HEK293 (cell line): ENCODE data around the gene ROBO1.
A peak's percentile ranks its signal among the peaks of the same experiment; 100 is the strongest.

Experiments
- CTCF ChIA-PET: fragments of 350-600 bp; formaldehyde crosslinking; extraction: SDS; loops from one replicate; lab custom pipeline; 2021; ENCODE audit warnings: antibody characterized with exemption; lab: Yijun Ruan, JAX
- POLR2A ChIA-PET: fragments of 300-600 bp; formaldehyde crosslinking; extraction: SDS; loops from one replicate; lab custom pipeline; 2020; ENCODE audit warnings: antibody characterized with exemption, inconsistent platforms; lab: Yijun Ruan, JAX
- H3K27ac ChIP-seq: fragments of 200-500 bp; sonication (Bioruptor generic); 2 replicates; pipeline ENCODE4 v1.5.1; 2014; ENCODE audit warnings: low read depth, low read length, control low read depth, inconsistent platforms; ENCODE audit errors: extremely low read depth
- H3K36me3 ChIP-seq, 2 experiments: fragments of 200-500 bp in 1 of 2; sonication (Bioruptor generic) in 1 of 2; 1 replicate in 1 of 2; 2 replicates in 1 of 2; pipeline ENCODE4 v1.5.1; 2014 to 2017; ENCODE audit warnings: inconsistent platforms in 2 of 2, low read length in 2 of 2; ENCODE audit not compliant: control insufficient read depth in 2 of 2, insufficient read depth in 1 of 2
- H3K4me1 ChIP-seq: fragments of 200-500 bp; sonication (Bioruptor generic); 2 replicates; pipeline ENCODE4 v1.5.1; 2014; ENCODE audit warnings: mild to moderate bottlenecking, low read length, inconsistent platforms; ENCODE audit not compliant: control insufficient read depth, insufficient read depth
- H3K4me3 ChIP-seq: 2 replicates; pipeline ENCODE4 v1.5.1; 2011; ENCODE audit warnings: low read depth, mild to moderate bottlenecking, control low read depth, low read length, moderate library complexity
- H3K9me3 ChIP-seq: fragments of 200-500 bp; sonication (Bioruptor generic); 2 replicates; pipeline ENCODE4 v1.5.1; 2014; ENCODE audit warnings: low read depth, low read length, inconsistent platforms; ENCODE audit not compliant: control insufficient read depth, insufficient read depth
- CTCF ChIP-seq: fragments of 450-650 bp; formaldehyde crosslinking; IDR thresholded peaks from 2 replicates; pipeline ENCODE4 v1.5.1; 2016; ENCODE audit warnings: missing biosample characterization, missing genetic modification characterization
- GLIS1 ChIP-seq: fragments of 450-650 bp; formaldehyde crosslinking; IDR thresholded peaks from 2 replicates; pipeline ENCODE4 v1.5.1; 2016; ENCODE audit warnings: missing biosample characterization, missing genetic modification characterization
- KLF1 ChIP-seq: fragments of 450-650 bp; formaldehyde crosslinking; IDR thresholded peaks from 2 replicates; pipeline ENCODE4 v1.5.1; 2016; ENCODE audit warnings: missing biosample characterization, missing genetic modification characterization
- KLF16 ChIP-seq: fragments of 450-650 bp; formaldehyde crosslinking; IDR thresholded peaks from 2 replicates; pipeline ENCODE4 v1.5.1; 2017; ENCODE audit warnings: missing biosample characterization, missing genetic modification characterization
- KLF8 ChIP-seq: fragments of 450-650 bp; formaldehyde crosslinking; IDR thresholded peaks from 2 replicates; pipeline ENCODE4 v1.5.1; 2016; ENCODE audit warnings: missing biosample characterization, missing genetic modification characterization
- KLF9 ChIP-seq: fragments of 450-650 bp; formaldehyde crosslinking; IDR thresholded peaks from 2 replicates; pipeline ENCODE4 v1.5.1; 2016; ENCODE audit warnings: missing biosample characterization, missing genetic modification characterization, low read depth
- PATZ1 ChIP-seq: fragments of 450-650 bp; formaldehyde crosslinking; IDR thresholded peaks from 2 replicates; pipeline ENCODE4 v1.5.1; 2016; ENCODE audit warnings: missing biosample characterization, missing genetic modification characterization
- PRDM1 ChIP-seq: fragments of 450-650 bp; formaldehyde crosslinking; IDR thresholded peaks from 2 replicates; pipeline ENCODE4; 2016; ENCODE audit warnings: missing biosample characterization, missing genetic modification characterization
- SP2 ChIP-seq: fragments of 450-650 bp; formaldehyde crosslinking; IDR thresholded peaks from 2 replicates; pipeline ENCODE4 v1.5.1; 2016; ENCODE audit warnings: missing biosample characterization, missing genetic modification characterization
- ZBTB26 ChIP-seq: fragments of 450-650 bp; formaldehyde crosslinking; optimal IDR thresholded peaks from 2 replicates; pipeline ENCODE3; 2016; ENCODE audit warnings: missing biosample characterization, mild to moderate bottlenecking, missing genetic modification characterization
- ZBTB48 ChIP-seq: fragments of 450-650 bp; formaldehyde crosslinking; IDR thresholded peaks from 2 replicates; pipeline ENCODE4 v1.5.1; 2016; ENCODE audit warnings: missing biosample characterization, missing genetic modification characterization
- ZEB2 ChIP-seq: fragments of 450-650 bp; formaldehyde crosslinking; IDR thresholded peaks from 2 replicates; pipeline ENCODE4 v1.5.1; 2016; ENCODE audit warnings: missing biosample characterization, missing genetic modification characterization
- ZFHX2 ChIP-seq: fragments of 450-650 bp; formaldehyde crosslinking; conservative IDR thresholded peaks from 2 replicates; pipeline ENCODE4 v1.5.1; 2016; ENCODE audit warnings: missing biosample characterization, missing genetic modification characterization
- ZFP37 ChIP-seq: fragments of 450-650 bp; formaldehyde crosslinking; IDR thresholded peaks from 2 replicates; pipeline ENCODE4 v1.5.1; 2016; ENCODE audit warnings: missing biosample characterization, missing genetic modification characterization
- ZIC2 ChIP-seq: fragments of 450-650 bp; formaldehyde crosslinking; IDR thresholded peaks from 2 replicates; pipeline ENCODE4 v1.5.1; 2016; ENCODE audit warnings: missing biosample characterization, missing genetic modification characterization
- ZNF133 ChIP-seq: fragments of 450-650 bp; formaldehyde crosslinking; IDR thresholded peaks from 2 replicates; pipeline ENCODE4 v1.5.1; 2016; ENCODE audit warnings: missing biosample characterization, missing genetic modification characterization
- ZNF146 ChIP-seq: fragments of 450-650 bp; formaldehyde crosslinking; IDR thresholded peaks from 2 replicates; pipeline ENCODE4 v1.5.1; 2016; ENCODE audit warnings: missing biosample characterization, missing genetic modification characterization
- ZNF501 ChIP-seq: fragments of 450-650 bp; formaldehyde crosslinking; IDR thresholded peaks from 2 replicates; pipeline ENCODE4 v1.5.1; 2016; ENCODE audit warnings: missing biosample characterization, missing genetic modification characterization
- ZNF530 ChIP-seq: fragments of 450-650 bp; formaldehyde crosslinking; IDR thresholded peaks from 2 replicates; pipeline ENCODE4 v1.5.1; 2016; ENCODE audit warnings: low read depth, missing biosample characterization, missing genetic modification characterization
- ZNF600 ChIP-seq: fragments of 450-650 bp; formaldehyde crosslinking; IDR thresholded peaks from 2 replicates; pipeline ENCODE4 v1.5.1; 2016; ENCODE audit warnings: missing biosample characterization, missing genetic modification characterization
- ZNF654 ChIP-seq: fragments of 450-650 bp; formaldehyde crosslinking; IDR thresholded peaks from 2 replicates; pipeline ENCODE4 v1.5.1; 2016; ENCODE audit warnings: low read depth, missing biosample characterization, missing genetic modification characterization
- ZNF660 ChIP-seq: fragments of 450-650 bp; IDR thresholded peaks from 2 replicates; pipeline ENCODE4 v1.5.1; 2018; ENCODE audit warnings: missing biosample characterization, mild to moderate bottlenecking, missing genetic modification characterization
- ZNF791 ChIP-seq: fragments of 450-650 bp; formaldehyde crosslinking; IDR thresholded peaks from 2 replicates; pipeline ENCODE4 v1.5.1; 2016; ENCODE audit warnings: missing biosample characterization, missing genetic modification characterization

ROBO1 gene

GRCh38 chr3:79018671-79019136, 749.1 kb downstream of the ROBO1 start:
- Histone ChIP-seq H3K36me3 (no peaks in the 10 kb centered on the region), H3K9me3 (no peaks in the 10 kb centered on the region), H3K4me1 (peaks cover 5% of the 10 kb centered on the region), H3K27ac (peak overlapping the region; percentile 99), H3K4me3 (peak overlapping the region; percentile 85)
- CTCF ChIA-PET = interaction anchor here (1.9 kb wide), 1 partner anchor 14 kb away, joined by 6 read pairs; no protein-coding TSS in a partner anchor
- POLR2A ChIA-PET = interaction anchor here (0.6 to 2.5 kb wide), 12 partner anchors 8 to 473 kb away, joined by 3 to 10 read pairs (median 4); no protein-coding TSS in a partner anchor
- TF ChIP-seq ZFP37 (0 out of 2 replicates have a peak, but pooled peaks have one; percentile 21), ZNF600 (tag by site-specific recombination) (0 out of 2 replicates have a peak, but pooled peaks have one; percentile 7), ZNF146 (tag by site-specific recombination) (no peak), ZBTB26 (tag by site-specific recombination) (peak; percentile 80), ZFHX2 (tag by site-specific recombination) (0 out of 2 replicates have a peak, but pooled peaks have one; percentile 19), ZNF654 (tag by site-specific recombination) (no peak), ZIC2 (tag by site-specific recombination) (peak; percentile 87), GLIS1 (tag by site-specific recombination) (peak; percentile 59; the same call in 1 of the 2 replicates), SP2 (tag by site-specific recombination) (peak; percentile 21), ZNF133 (tag by site-specific recombination) (no peak), ZNF791 (tag by site-specific recombination) (no peak), ZNF501 (tag by site-specific recombination) (0 out of 2 replicates have a peak, but pooled peaks have one; percentile 25), ZNF660 (tag by site-specific recombination) (0 out of 2 replicates have a peak, but pooled peaks have one; percentile 17), KLF1 (tag by site-specific recombination) (peak; percentile 20; the same call in 1 of the 2 replicates), KLF16 (tag by site-specific recombination) (0 out of 2 replicates have a peak, but pooled peaks have one; percentile 19), KLF8 (no peak), ZEB2 (peak; percentile 4; the same call in 1 of the 2 replicates), CTCF (peak; percentile 61), KLF9 (tag by site-specific recombination) (peak; percentile 70)

- ChIA-PET CTCF (interaction anchor here (1.9 kb wide), 1 partner anchor 14 kb away, joined by 6 read pairs; no protein-coding TSS in a partner anchor), POLR2A (interaction anchor here (1.4 to 2.5 kb wide), 4 partner anchors 13 to 288 kb away, joined by 5 to 9 read pairs (median 6); no protein-coding TSS in a partner anchor)
- Histone ChIP-seq H3K27ac (peak overlapping the region; percentile 99), H3K4me3 (peak overlapping the region; percentile 85), H3K36me3 (no peaks in the 10 kb centered on the region), H3K4me1 (peaks cover 7% of the 10 kb centered on the region), H3K9me3 (no peaks in the 10 kb centered on the region)
- TF ChIP-seq ZNF530 (tag by site-specific recombination) (no peak), ZBTB48 (tag by site-specific recombination) (peak; percentile 28; the same call in 1 of the 2 replicates), PRDM1 (tag by site-specific recombination) (no peak), PATZ1 (tag by site-specific recombination) (peak; percentile 34; the same call in 1 of the 2 replicates)
Observed at GRCh38 chr3:79018265-79018664, 749.5 kb downstream of the ROBO1 start.
